Stromal cell of bone marrow (primary cell): ENCODE results near the gene SLC16A3.

ENCODE experiments used
- DNase-seq: peaks from one replicate; pipeline ENCODE4 v3.0.0-alpha.2; 2012; ENCODE audit warnings: low read depth

The SLC16A3 gene

DNA sequence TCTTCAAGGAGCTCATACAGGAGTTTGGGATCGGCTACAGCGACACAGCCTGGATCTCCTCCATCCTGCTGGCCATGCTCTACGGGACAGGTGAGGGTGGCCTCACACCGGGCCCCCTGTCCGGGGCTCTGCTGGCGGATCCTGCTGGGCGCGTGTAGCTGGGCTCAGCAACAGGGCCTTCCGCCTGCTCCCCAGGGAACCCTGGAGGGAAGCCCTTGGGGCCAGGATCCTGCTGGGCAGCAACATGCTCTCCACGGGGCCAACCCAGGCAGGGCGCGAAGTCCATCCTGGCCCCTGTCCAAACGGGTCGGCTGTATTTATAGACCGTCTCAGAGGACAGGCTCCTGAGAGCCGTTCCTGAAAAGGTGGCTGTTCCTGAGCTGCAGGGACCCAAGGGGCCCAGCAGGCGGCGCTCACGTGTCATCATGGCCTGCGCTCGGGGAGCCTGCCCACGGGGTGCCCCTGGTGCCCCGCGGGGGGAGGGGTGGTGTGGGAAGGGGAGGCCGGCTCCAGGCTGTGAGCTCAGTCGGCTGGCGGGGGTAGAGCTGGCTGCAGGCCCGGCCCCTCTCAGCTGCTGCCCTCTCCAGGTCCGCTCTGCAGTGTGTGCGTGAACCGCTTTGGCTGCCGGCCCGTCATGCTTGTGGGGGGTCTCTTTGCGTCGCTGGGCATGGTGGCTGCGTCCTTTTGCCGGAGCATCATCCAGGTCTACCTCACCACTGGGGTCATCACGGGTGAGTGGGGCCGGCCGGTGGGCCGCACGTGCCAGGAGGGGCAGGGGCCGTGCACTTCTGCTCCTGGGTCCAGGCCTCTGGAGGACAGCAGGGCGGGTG lies 7.5 kb downstream of the SLC16A3 start:
- DNase-seq: no peak

DNA sequence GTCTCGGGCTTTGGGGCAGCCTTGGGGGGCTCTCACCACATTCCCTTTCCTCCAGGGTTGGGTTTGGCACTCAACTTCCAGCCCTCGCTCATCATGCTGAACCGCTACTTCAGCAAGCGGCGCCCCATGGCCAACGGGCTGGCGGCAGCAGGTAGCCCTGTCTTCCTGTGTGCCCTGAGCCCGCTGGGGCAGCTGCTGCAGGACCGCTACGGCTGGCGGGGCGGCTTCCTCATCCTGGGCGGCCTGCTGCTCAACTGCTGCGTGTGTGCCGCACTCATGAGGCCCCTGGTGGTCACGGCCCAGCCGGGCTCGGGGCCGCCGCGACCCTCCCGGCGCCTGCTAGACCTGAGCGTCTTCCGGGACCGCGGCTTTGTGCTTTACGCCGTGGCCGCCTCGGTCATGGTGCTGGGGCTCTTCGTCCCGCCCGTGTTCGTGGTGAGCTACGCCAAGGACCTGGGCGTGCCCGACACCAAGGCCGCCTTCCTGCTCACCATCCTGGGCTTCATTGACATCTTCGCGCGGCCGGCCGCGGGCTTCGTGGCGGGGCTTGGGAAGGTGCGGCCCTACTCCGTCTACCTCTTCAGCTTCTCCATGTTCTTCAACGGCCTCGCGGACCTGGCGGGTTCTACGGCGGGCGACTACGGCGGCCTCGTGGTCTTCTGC lies 8.4 kb downstream of the SLC16A3 start:
- no peak for DNase-seq

DNA sequence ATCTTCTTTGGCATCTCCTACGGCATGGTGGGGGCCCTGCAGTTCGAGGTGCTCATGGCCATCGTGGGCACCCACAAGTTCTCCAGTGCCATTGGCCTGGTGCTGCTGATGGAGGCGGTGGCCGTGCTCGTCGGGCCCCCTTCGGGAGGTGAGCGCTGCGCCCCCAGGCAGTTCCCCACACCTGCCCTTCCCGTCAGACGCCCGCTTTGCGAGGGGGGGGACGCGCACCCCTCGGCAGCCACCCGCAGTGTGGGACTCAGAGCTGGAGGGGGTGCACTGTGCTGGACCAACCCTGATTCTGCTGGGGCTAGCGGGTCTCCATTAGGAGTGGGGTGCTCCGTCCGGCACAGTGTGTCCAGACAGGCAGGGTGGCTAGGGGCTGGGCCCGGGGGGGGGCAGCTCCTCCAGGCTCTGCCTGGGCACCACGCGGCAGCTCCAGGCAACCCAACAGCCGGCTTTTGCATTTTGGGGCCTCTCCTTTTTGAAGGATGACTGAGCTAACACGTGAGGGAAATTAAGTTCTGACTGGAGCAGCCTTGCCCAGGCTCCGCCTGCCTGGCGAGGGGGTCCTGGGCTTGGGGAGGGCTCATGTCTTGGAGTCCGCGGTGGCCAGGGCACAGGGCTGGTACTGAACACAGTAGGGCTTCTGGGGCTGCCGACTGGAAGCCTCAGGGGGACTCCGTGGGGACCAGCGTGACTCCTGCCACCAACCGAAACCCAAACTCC lies 9.1 kb downstream of the SLC16A3 start:
- DNase-seq: no peak

DNA sequence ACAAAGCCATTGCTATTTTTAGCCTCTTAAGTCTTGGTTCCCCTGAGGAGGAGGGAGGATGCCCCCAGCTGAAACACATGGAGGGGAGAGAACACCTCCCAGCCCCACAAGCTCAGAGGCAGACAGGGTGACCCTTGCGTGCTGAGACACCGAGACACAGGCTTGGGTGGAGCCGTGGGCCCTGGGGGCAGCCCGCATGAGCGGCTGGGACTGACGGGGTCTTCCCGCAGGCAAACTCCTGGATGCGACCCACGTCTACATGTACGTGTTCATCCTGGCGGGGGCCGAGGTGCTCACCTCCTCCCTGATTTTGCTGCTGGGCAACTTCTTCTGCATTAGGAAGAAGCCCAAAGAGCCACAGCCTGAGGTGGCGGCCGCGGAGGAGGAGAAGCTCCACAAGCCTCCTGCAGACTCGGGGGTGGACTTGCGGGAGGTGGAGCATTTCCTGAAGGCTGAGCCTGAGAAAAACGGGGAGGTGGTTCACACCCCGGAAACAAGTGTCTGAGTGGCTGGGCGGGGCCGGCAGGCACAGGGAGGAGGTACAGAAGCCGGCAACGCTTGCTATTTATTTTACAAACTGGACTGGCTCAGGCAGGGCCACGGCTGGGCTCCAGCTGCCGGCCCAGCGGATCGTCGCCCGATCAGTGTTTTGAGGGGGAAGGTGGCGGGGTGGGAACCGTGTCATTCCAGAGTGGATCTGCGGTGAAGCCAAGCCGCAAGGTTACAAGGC lies 9.8 kb downstream of the SLC16A3 start:
- no peak for DNase-seq

DNA sequence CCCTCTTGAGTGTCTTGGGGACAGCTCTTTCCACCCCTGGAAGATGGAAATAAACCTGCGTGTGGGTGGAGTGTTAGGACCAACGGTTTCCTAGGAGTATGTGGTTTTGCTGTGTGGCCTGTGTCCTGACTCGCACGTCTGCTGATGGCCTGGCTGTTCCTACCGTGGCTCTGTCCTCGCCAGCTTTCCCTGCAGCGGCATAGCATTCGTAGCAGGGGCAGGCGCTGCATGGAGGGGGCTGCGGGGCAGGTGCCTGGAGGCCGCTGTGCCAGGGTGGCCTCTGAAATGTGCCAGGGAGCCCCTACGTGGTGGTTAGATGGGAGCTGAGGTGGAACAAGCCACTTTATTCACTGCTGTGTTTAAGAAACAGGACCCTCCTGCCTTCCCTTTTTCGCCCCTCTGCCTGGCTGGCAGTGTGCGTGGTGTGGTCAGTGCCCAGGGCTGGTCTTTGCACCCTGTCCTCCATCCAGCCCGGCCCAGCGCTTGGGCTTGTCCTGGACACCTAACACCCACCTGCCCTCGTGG lies 10.6 kb downstream of the SLC16A3 start:
- DNase-seq: no peak

DNA sequence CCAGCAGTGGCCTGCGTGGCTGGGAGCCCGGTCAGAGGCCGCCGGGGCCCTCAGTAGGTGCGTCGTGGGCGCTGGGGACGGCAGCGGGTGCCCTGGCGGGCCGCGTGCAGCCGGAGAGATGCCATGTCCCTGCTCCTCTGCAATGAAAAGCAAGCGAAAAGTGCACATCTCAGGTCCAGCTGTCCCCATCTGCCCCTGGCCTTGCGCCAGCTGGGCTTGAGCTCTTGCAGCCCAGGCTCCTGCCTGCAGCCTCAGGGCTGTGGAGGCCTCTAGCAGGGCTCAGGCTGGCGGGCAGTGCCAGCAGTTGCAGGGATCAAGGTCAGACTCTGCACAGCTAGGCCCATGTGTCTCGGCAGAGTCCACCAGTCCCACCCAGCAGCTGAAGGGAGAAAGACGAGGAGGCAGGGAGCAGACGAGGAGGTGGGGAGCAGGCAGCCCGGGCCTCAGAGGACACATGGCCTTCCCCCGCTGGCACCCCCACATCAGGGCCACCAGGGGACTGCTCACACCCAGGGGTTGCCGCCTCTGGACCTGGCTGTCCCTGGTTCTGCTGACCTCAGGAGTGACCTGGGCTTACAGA lies 11.2 kb downstream of the SLC16A3 start:
- DNase-seq: no peak

DNA sequence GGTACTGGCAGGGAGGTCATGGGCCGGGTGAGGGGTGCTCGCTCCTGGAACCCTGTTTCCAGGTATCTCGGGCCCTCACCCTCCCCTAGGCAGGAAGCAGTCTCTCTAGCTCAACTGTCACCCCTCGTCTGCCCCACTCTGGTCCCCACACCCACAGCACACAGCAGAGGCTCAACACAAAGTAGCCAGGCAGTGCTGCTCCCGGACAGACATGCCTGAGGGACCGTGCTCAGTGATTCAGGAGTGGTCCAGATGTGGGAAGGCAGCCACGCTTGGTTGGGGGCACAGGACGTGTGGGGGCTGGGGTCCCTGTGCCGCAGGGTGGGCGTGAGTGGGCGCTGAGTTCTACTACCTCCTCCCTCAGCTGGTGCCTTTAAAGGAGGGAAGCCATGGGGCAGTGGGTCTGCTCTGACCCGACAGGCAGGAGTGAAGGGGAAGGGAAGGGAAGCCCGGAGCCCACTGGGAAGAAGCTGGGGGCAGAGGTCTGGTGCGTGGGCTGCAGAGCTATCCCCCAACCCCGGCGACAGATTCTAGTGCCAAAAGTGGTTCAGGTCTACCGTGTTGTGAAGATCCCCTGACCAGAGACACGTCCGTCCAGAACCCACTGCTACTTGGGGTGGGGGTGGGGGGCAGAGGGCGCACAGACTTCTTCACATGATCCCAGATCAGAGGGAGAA lies 11.8 kb downstream of the SLC16A3 start:
- DNase-seq: no peak

DNA sequence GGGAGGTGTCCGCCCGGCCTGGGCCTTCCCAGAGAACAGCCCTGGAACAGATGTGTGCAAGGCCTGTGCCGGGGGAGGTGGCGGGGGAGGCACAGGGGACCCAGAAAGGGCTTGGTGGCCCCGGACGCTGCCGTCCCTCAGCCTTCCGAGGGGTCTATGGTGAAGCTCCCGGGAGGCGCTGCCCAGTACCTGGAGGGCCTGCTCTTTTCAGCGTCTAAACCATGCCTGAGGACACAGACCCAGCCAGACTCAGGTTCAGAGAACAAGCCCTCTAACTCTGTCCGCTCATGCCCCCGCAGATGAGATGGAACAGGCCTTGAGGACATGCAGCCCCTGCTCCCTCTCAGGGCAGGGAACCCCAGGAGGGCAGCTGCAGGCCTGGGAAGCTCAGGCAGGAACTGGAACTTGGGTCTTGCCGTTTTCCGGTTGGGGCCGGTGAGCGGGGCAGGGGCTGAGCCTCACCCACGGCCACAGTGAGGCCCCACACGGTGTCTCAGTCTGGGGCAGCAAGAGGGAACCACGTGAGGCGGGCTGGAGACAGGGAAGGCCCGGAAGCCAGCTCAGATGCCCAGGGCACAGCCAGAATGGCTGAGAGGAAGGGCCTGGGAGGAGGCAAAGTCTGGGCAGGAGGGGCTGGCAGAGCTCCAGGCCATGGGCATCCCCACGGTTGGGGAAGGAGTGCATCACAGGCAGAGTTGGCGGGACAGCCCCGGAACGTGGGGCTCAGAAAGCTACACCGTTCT lies 12.5 kb downstream of the SLC16A3 start:
- no peak for DNase-seq

DNA sequence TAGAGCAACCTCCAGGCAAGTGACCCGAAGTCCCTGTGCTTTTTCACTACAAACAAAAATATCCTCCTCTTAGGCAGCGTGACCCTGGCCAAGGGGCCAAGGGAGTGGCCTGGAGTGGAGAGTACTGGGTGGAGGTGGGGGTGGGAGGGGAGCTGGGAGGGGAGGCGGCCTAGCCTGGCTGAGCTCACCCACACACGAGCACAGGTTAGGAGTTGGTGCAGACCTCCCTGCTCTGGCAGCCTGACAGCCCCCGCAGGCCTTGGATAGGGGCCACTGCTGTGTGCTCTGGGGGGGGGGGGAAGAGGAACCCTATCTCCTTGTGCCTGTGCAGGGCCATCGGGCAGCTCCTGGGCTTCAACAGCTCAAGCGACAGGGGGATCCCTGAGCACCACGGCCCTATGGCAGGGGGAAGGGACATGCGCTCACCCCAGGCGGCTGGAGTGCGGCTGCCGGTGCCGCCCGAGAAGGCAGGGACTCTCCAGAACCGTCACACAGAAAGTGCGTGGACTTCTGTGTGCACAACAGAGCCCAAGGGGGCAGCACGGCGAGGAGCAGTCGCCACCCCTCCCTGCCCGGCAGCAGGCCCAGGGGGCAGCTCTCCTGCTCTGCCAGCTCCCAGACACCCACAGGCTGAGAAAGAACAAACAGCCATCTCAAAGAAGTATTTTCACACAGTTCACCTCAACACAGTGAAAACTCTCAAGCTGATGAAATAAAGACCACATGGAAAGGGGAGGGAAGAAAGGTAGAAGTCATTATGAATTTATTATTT lies 13.3 kb downstream of the SLC16A3 start:
- DNase-seq: no peak

DNA sequence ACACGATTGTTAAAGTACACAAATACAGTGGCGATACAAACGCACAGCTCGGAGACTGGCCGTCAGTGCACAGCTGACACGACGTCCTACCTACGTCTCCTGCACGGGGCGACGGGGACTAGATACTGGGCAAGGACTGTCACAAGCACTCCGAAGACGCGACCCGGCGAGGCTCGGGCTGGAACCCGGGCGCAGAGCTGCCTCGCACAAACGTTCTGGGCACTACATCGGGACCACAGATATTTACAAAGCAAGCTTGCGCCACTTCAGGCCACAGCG lies 13.8 kb downstream of the SLC16A3 start:
- DNase-seq: no peak

DNA sequence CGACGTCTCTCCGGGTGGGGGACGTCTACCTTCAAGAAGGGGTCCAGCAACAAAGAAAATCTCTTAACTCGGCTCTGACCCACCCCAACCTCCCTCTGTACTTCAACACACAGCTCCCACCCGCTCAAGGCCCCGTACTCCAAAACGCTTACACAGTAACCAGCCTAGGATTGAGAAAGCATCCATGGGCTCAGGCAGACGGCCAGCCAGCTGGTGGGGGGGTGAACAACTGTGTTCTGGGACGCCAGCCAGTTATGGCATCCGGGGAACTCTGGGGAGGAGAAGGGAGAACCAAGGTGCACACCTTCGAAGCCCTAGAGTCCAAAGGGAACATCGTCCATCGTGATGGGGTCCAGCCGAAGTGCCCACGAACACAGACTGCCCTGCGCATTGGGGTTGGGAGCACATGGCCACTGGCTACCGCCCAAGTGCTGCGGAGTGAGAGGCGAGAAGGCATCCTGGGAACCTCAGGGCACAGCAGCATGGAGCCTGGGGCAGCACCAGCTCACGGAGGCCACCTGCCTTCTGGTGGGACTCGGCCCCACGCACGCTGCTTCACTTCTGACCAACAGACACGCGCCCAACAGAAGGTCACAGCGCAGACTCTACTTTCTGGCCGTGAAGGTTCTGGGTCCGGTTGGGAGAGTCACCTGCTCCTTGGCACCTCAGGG lies 14.3 kb downstream of the SLC16A3 start:
- DNase-seq: peak; percentile 65

DNA sequence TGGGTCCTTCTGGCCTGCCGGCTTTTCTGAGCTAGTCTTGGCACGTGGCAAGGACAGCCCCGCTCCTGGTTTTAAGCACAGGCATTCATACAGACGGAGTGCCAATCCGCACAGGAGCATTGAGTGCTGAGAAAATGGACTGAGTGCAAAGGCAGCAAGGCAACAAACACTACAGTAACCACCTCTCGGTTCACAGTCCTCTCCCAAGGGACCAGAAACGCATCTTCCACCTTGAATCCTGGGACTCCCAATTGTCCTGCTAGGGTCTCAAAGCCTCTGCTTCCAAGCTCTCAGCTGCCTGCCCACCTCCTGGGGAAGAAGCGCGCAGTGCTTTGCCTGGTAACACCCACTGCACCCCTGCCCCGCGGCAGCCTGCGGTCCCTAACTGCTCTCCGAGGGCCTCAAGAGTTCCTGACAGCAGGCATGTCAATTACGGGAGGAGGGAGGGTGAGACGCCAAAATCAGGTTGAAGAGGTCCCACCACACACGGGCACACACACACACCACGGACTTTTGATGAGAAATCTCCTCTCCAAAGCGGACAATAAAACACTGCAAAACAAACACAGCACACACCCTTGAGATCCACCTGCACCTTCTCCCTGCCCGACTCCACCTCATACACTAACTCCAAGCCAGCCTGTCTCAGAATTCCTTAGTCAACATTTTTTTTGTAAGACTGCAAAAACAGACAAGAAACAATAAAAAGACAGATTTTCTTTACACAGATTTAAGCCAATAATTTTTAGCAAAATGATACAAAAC lies 15.0 kb downstream of the SLC16A3 start:
- DNase-seq: no peak

DNA sequence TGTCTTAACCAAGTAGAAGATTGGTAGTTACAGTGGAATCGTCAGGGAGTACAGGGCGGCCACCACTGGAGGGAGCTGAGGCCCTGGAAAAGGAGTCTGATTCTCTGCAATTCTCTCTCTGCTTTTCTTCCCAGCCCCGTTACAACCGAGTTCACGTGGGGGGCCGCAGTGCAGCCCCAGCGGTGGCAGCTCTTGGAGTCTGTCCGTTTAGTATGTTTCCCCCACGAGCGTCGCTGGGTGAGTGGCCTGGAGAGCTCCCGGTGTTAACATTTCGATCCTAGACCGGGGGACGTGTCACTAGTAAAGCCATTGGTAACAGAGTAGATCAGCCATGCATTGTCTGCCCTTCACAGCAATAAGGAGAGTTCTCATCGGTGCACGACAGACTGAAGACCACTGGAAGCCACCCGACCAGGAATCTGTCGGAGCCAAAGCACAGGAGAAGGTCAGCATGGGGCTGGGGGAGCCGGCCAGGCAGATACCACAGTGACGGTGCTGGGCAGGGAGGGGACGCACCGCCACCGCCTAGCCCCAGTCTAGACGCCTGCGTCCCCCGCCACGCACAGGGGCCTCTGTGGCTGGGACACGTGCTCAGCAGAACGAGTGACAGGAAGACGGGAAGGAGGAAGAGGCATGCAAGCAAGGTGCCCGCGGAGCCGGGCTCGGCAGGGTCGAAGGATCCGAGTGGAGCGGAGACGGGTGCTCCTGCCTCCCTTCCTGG lies 15.7 kb downstream of the SLC16A3 start:
- DNase-seq: no peak

DNA sequence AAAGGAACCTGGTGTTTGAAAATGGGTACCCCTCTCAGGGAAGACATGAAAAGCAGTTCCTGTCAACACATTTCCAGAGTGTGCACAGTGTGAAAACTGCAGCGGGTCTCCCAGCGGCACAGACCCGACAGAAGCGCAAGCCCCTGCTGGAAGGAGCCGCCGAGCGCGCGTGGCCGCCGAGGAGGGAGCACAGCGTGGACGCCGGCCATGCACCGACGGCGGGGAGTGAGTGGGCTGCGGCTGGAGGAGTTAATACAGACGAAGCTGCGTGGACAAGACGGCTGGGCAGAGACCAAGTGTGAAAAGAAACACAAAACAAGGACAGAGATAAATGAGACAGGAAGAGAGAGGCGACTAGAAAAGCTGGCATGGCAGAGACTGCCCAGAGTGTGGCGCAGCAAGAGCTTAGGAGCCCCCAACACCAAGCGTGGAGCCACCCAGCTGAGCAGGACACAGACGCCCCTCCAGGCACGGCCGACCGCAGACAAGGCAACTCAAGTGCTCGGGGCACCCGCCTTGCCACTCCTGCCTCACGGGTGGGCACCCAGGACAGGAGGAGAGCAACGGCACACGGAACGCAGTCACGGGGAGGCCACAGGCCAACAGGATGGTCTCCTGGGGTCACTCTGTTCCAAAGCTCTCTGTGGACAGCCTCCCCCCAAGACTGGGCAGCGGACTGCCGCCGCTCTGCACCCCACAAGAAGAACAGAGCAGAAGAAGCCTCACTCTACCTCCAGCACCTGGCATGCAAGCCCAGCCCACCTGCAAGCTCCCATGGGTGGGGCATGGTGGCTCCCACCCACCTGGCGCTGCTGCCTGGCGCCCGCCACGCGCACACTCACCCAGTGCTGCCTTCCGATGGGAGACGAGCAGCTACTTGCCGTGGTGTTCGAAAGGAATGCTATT lies 16.5 kb downstream of the SLC16A3 start:
- no peak for DNase-seq

DNA sequence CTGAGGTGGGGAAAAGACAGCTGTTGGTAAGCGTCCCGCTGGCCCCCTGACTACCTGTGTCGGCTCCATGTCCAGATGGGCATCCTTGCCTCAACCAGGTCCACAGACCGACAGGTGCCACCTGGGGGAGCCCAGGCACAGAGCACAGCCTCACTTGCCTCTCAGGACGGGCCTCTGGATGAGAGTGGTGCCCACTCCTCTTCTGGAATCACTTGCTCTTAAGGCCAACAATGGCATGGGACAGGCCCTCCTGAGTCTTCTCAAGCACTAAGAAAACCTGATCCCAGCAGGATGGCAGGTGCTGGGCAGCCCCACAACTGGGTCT lies 17.2 kb downstream of the SLC16A3 start:
- no peak for DNase-seq

DNA sequence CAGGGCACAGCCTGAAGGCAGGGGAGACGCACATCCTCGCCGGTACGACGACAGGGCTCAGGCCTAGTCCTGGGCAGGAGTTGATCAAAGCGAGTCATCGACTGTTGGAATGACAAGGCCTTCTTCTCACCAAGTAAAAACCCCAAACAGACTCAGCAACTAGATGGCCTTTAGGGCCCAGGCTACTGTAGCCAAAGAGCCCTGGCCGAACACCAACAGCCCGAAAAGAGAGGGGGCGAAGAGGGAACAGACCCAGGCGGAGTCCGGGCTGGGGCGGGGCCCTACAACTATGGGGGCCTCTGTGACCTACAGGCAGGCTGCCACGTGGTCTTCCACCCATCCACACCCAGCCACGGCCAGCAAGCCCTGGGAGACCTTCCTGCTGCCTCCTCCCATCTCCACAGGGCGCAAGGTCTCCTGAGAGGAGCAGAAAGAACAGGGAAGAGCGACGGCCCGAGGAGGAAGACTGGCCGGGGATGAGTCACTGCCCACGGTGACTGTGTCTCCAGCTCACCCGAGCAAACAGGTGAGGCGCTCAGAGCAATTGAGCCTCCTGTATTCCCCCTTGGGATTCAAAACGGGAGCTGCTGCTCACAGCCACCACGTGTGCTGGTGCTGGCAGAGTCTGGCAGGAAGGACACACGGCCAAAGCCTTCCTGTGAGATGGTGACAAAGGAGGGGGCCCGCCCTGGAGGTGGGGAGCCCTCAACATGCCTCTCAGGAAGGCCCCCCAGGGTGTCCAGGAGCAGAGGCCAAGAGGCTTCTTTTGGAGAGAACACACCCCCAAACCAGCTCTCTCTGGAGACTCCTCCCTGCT lies 17.7 kb downstream of the SLC16A3 start:
- no peak for DNase-seq
